Measurements from ENCODE around the gene KLHL26.

The KLHL26 gene

GRCh38 chr19:18588611-18589379 lies 48.0 kb upstream of the KLHL26 start, which contains the start of gene REX1BD:
Gene REX1BD, plus strand, starts transcription at chr19:18588798. Its CDS starts 4 bp downstream, at chr19:18588802.
- Histone ChIP-seq H3K36me3 (ENCODE audit: control insufficient read depth in 2 of 2, insufficient read depth in 1 of 2, low read length in 2 of 2) (peaks cover 0 to 6% of the 10 kb centered on the region in 2 experiments; a peak in 1 of 3 replicates), H3K27ac (ENCODE audit: extremely low read depth, low read depth, low read length) (peak within 1 kb of the TSS; percentile 77), H3K4me1 (ENCODE audit: control insufficient read depth, insufficient read depth, low read length) (no peaks in the 10 kb centered on the region), H3K9me3 (ENCODE audit: control insufficient read depth, insufficient read depth, low read depth, low read length) (no peaks in the 10 kb centered on the region), H3K4me3 (ENCODE audit: low read depth, low read length) (peak within 1 kb of the TSS; percentile 75)
- ChIA-PET CTCF (interaction anchor here (0.6 to 2.1 kb wide), 21 partner anchors 8 to 256 kb away, joined by 3 to 15 read pairs (median 4); no protein-coding TSS in a partner anchor), POLR2A (interaction anchor here (0.6 to 5.7 kb wide), 28 partner anchors 8 to 331 kb away, joined by 3 to 60 read pairs (median 4); partner anchors contain the start of genes COPE, DDX49, ELL and FKBP8)
- peak; percentile 62; the same call in 1 of the 2 replicates for TF ChIP-seq ZNF610 (tag by site-specific recombination; IDR thresholded peaks at IDR 0.05; ENCODE audit: borderline replicate concordance)
- TF ChIP-seq ZBTB44 (tag by site-specific recombination; IDR thresholded peaks at IDR 0.05): peak; percentile 55
- peak; percentile 85; the same call in 1 of the 2 replicates for TF ChIP-seq ZBTB10 (tag by site-specific recombination; IDR thresholded peaks at IDR 0.05)
- no peak for TF ChIP-seq ZNF549 (tag by site-specific recombination; IDR thresholded peaks at IDR 0.05)
- no peak for TF ChIP-seq ZNF785 (tag by site-specific recombination; IDR thresholded peaks at IDR 0.05)
- peak; percentile 52 for TF ChIP-seq ZIC2 (tag by site-specific recombination; IDR thresholded peaks at IDR 0.05)
- TF ChIP-seq KLF17 (tag by site-specific recombination; IDR thresholded peaks at IDR 0.05): peak; percentile 91
- TF ChIP-seq GFI1B (tag by site-specific recombination; IDR thresholded peaks at IDR 0.05): no peak
- no peak for TF ChIP-seq ZNF791 (tag by site-specific recombination; IDR thresholded peaks at IDR 0.05)
- TF ChIP-seq YY1 (tag by site-specific recombination; IDR thresholded peaks at IDR 0.05): peak; percentile 75
- no peak for TF ChIP-seq ZBTB1 (tag by site-specific recombination; IDR thresholded peaks at IDR 0.05)
- peak; percentile 83 for TF ChIP-seq ZNF398 (tag by site-specific recombination; IDR thresholded peaks at IDR 0.05)
- TF ChIP-seq MZF1 (tag by site-specific recombination; IDR thresholded peaks at IDR 0.05; ENCODE audit: borderline replicate concordance): no peak
- TF ChIP-seq SCRT2 (tag by site-specific recombination; IDR thresholded peaks at IDR 0.05): peak; percentile 62
- TF ChIP-seq ZNF202 (tag by site-specific recombination; IDR thresholded peaks at IDR 0.05; ENCODE audit: borderline replicate concordance): no peak
- no peak for TF ChIP-seq ZNF248 (tag by site-specific recombination; IDR thresholded peaks at IDR 0.05)
- TF ChIP-seq ZFP41 (tag by site-specific recombination; IDR thresholded peaks at IDR 0.05; ENCODE audit: borderline replicate concordance): no peak
- TF ChIP-seq ZNF26 (tag by site-specific recombination; IDR thresholded peaks at IDR 0.05): no peak
- peak; percentile 93 for TF ChIP-seq ZNF2 (tag by site-specific recombination; IDR thresholded peaks at IDR 0.05)
- TF ChIP-seq ZNF132 (tag by site-specific recombination; IDR thresholded peaks at IDR 0.05; ENCODE audit: borderline replicate concordance): no peak
- peak; percentile 55; the same call in 1 of the 2 replicates for TF ChIP-seq ZNF639 (tag by site-specific recombination; IDR thresholded peaks at IDR 0.05)
- no peak for TF ChIP-seq ZNF114 (tag by site-specific recombination; IDR thresholded peaks at IDR 0.05)
- TF ChIP-seq GLIS2 (tag by site-specific recombination; IDR thresholded peaks at IDR 0.05): no peak; the same call in 1 of the 2 replicates
- no peak for TF ChIP-seq ZNF423 (tag by site-specific recombination; IDR thresholded peaks at IDR 0.05)
- 0 out of 2 replicates have a peak, but pooled peaks have one; percentile 46 for TF ChIP-seq ZNF645 (tag by site-specific recombination; IDR thresholded peaks at IDR 0.05)
- TF ChIP-seq ZNF350 (tag by site-specific recombination; IDR thresholded peaks at IDR 0.05): no peak

All from HEK293 (cell line).